Cardiac fibroblast (primary cell): ENCODE results near the gene ASB2.

ENCODE experiments used
- DNase-seq, 2 donors: peaks; one replicate each; pipeline versions ENCODE4 v3.0.0 to v3.0.0-alpha.2; 2010; ENCODE audit warnings: low read depth in 2 of 2
- H3K4me3 ChIP-seq, 2 donors: replicated peaks in 1 of 2; 1 replicate in 1 of 2; 2 replicates in 1 of 2; pipeline ENCODE4 v1.5.1; 2011; ENCODE audit warnings: low read depth in 2 of 2, low read length in 2 of 2, mild to moderate bottlenecking in 2 of 2, moderate library complexity in 1 of 2
- CTCF ChIP-seq: IDR thresholded peaks from one replicate; pipeline ENCODE4 v1.5.1; 2011; ENCODE audit warnings: low read depth, mild to moderate bottlenecking, low read length, inconsistent platforms

The ASB2 gene

DNA sequence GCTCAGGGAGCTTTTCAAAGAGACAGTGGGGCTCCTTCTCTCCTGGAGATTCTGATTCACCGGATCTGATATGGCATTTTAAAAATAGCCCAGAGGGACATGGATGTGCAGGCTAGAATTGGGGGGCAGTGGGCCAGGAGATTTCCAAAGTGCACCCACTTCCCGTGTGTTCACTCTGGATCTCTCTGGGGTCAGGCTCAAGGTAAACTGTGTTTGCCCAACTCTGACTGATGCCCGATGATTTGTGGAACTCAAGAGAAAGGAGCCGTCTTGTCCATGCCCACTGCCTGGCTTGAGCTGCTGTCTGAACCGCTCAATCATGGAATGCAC, 31.3 kb downstream of the ASB2 start:
- TF ChIP-seq CTCF: no peak
- H3K4me3 ChIP-seq: no peak overlapping the region
- DNase-seq: no peak

- no peak for DNase-seq
- TF ChIP-seq CTCF: no peak
- no peak overlapping the region for H3K4me3 ChIP-seq
These were observed 31.9 kb downstream of the ASB2 start for GRCh38 chr14:93944348-93945069.

DNA sequence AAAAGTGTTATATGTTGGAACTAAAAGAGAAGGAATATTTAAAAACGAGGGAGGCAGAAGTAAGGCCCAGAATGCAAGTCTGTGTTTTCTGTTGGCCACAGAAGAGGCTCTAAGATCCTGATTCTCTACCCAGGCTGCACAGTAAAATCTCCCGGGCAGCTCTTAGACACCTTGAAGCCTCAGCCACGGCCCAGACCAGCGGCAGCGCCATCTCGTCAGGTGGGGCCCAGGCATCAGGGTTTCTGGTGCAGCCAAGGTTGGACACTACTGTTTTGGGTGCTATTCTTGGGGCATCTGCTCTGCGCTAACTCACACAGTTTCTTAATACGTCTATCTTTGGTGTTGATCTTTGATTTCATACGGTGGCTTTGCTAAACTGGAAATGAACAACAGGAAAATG, 32.4 kb downstream of the ASB2 start:
- no peak overlapping the region for H3K4me3 ChIP-seq
- DNase-seq: no peak
- TF ChIP-seq CTCF: no peak

- H3K4me3 ChIP-seq: no peak overlapping the region
- DNase-seq: peak in 1 of 2 donors; percentile 17
- no peak for TF ChIP-seq CTCF
These were observed 33.3 kb downstream of the ASB2 start for GRCh38 chr14:93943052-93943451.

DNA sequence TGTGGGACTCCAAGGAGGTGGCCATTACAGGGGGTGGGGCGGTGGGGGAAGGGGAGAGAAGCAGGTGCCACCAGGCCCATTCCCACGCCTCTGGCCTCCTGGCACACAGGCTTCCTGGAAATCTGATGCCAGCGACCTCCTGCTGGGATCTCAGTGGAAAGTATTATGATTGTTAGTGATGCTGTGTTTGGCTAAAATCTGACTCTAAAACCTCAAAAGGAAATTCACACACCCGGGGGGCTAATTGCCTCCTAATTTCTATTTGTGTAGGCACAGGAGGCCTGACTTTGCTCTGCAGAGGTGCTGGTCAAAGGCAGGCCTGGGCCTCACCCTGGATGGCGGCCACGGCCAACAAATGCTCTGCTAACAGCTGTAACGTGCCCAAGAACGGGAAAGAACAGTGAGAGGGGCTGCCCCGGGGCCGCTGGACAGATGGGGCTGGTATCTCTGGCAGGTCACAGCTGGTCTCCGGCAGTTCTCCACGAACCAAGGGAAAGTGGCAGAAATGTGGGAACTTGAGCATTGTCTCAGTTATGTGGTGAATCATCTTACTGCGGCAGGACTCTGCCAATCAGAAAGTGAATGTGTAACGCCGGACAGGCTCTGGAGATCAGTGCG, 35.0 kb downstream of the ASB2 start:
- no peak for TF ChIP-seq CTCF
- DNase-seq: peak; percentile 53 to 64
- H3K4me3 ChIP-seq: no peak overlapping the region

DNA sequence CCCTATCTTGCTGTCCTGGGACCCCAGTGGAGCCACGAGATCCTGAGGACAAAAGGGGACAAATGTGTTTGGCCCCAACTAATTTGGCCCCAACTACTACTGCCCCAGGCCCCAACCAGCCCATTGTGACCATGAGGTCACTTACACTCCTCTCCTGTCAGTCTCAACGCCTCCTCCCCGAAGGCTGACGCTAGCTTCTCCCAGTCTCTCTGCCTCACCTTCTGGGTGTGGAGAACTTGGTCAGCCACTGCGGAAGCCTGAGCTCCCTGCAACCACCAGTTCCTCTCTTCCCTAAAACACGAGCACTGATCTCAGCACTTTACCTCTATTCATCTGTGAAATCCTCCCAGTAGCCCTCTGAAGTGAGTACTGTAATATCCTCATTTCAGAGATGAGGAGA, 35.9 kb downstream of the ASB2 start:
- DNase-seq: no peak
- no peak overlapping the region for H3K4me3 ChIP-seq
- no peak for TF ChIP-seq CTCF
